Lower leg skin (tissue), 4 donors: ENCODE measurements around the gene MTCH2. TPM values are rescaled to one million over a fixed set of nuclear protein-coding genes. Genes with fewer than 3 reads are reported as not detected.

ENCODE experiments used
- DNase-seq, 2 donors: peaks; one replicate each; pipeline ENCODE4 v3.0.0-alpha.2; 2019; ENCODE audit warnings: low spot score in 2 of 2
- H3K4me3 ChIP-seq: fragments of 200-600 bp; sonication (generic); 2 replicates; pipeline ENCODE4 v1.5.1; 2017; ENCODE audit warnings: mild to moderate bottlenecking, low read depth; ENCODE audit not compliant: poor library complexity, severe bottlenecking
- CTCF ChIP-seq, 3 donors: fragments of 450-650 bp; IDR thresholded peaks; one replicate each; pipeline ENCODE4 v1.5.1; 2016; ENCODE audit warnings: antibody characterized with exemption in 3 of 3, mild to moderate bottlenecking in 3 of 3, moderate library complexity in 2 of 3
- POLR2A ChIP-seq, 2 donors: fragments of 450-650 bp; IDR thresholded peaks; one replicate each; pipeline ENCODE4 v1.6.1; 2016 to 2017; ENCODE audit warnings: antibody characterized with exemption in 2 of 2, mild to moderate bottlenecking in 1 of 2, moderate library complexity in 1 of 2
- WGBS, 2 donors: methylation state at CpG; one replicate each; pipeline ENCODE4 v1.1.5; 2018; 5-methylcytosine and 5-hydroxymethylcytosine counted together
- intact Hi-C: fragments of 100-400 bp; cut with DNase I; formaldehyde crosslinking; loops from one replicate; pipeline ENCODE4 v1.15.0; 2023; ENCODE audit warnings: low total_unique reads
- total RNA-seq, 4 donors: library from RNA; depleted of rRNA; stranded (reverse); fragments of >200 nt; gene quantifications; one replicate each; pipeline ENCODE4 v1.1.0, GENCODE V29; 2016

The MTCH2 gene
- total RNA-seq, 4 donors from 2014 or later: 24.1 to 64.6 (median 40.6) TPM

GRCh38 chr11:47611348-47611794 is 31.0 kb downstream of the MTCH2 start:
- TF ChIP-seq POLR2A (IDR thresholded peaks at IDR 0.05): no peak
- TF ChIP-seq CTCF (IDR thresholded peaks at IDR 0.05): no peak

GRCh38 chr11:47609675-47610074 is 32.7 kb downstream of the MTCH2 start:
- no peak overlapping the region for H3K4me3 ChIP-seq
- TF ChIP-seq POLR2A (IDR thresholded peaks at IDR 0.05) (no peak), CTCF (IDR thresholded peaks at IDR 0.05) (no peak)
- intact Hi-C loops: no loop called here
- peak in 1 of 2 donors; percentile 20 for DNase-seq
- WGBS, 2 donors: 48 to 51% methylated on average over 3 of the region's 3 CpGs

More at GRCh38 chr11:47611348-47611794, 31.0 kb downstream of the MTCH2 start:
- intact Hi-C loops: no loop called here
- peak in 1 of 2 donors; percentile 58 for DNase-seq
- no peak overlapping the region for H3K4me3 ChIP-seq
- 41 to 44% methylated on average over 6 of the region's 6 CpGs for WGBS, 2 donors

- intact Hi-C loops: no loop called here
- peak in 1 of 2 donors; percentile 83 for DNase-seq
- WGBS, 2 donors: 44 to 72% methylated on average over 7 of the region's 7 CpGs
- H3K4me3 ChIP-seq: no peak overlapping the region
- no peak for TF ChIP-seq CTCF (IDR thresholded peaks at IDR 0.05)
- TF ChIP-seq POLR2A (IDR thresholded peaks at IDR 0.05): no peak
Measured at GRCh38 chr11:47607380-47607779, 35.0 kb downstream of the MTCH2 start.

GRCh38 chr11:47606731-47607130 is 35.6 kb downstream of the MTCH2 start:
- WGBS, 2 donors: 49 to 50% methylated on average over 5 of the region's 5 CpGs
- peak in 1 of 2 donors; percentile 72 for DNase-seq
- intact Hi-C loops: no loop called here

GRCh38 chr11:47605921-47606320 is 36.4 kb downstream of the MTCH2 start:
- intact Hi-C loops: no loop called here
- DNase-seq: peak in 1 of 2 donors; percentile 10
- TF ChIP-seq CTCF (IDR thresholded peaks at IDR 0.05) (no peak), POLR2A (IDR thresholded peaks at IDR 0.05) (no peak)
- 81 to 90% methylated on average over 3 of the region's 3 CpGs for WGBS, 2 donors
- H3K4me3 ChIP-seq: no peak overlapping the region

More at GRCh38 chr11:47606731-47607130, 35.6 kb downstream of the MTCH2 start:
- TF ChIP-seq CTCF (IDR thresholded peaks at IDR 0.05) (no peak), POLR2A (IDR thresholded peaks at IDR 0.05) (no peak)
- H3K4me3 ChIP-seq: no peak overlapping the region

GRCh38 chr11:47603295-47603694 is 39.1 kb downstream of the MTCH2 start:
- DNase-seq: no peak
- TF ChIP-seq POLR2A (IDR thresholded peaks at IDR 0.05) (no peak), CTCF (IDR thresholded peaks at IDR 0.05) (no peak)
- intact Hi-C loops: no loop called here
- H3K4me3 ChIP-seq: no peak overlapping the region
- WGBS, 2 donors: 86 to 91% methylated on average over 4 of the region's 4 CpGs
